H9 (cell line): ENCODE data around the gene CMTM7. TPM values are rescaled to one million over a fixed set of nuclear protein-coding genes. Genes with fewer than 3 reads are reported as not detected.

Experiments
- DNase-seq: peaks from one replicate; pipeline ENCODE4 v3.0.0-alpha.2; 2017
- H2AFZ ChIP-seq: one replicate; pipeline ENCODE4 v1.6.1; 2013; ENCODE audit warnings: mild to moderate bottlenecking, low read length, control low read depth, moderate library complexity
- H2AK5ac ChIP-seq: 2 replicates; pipeline ENCODE4 v1.6.1; 2013; ENCODE audit warnings: low read length, control low read depth, mixed read lengths; ENCODE audit not compliant: insufficient read length
- H2BK120ac ChIP-seq: one replicate; pipeline ENCODE4 v1.6.1; 2013; ENCODE audit warnings: low read depth, mild to moderate bottlenecking, low read length, control low read depth, inconsistent platforms; ENCODE audit not compliant: poor library complexity, severe bottlenecking
- H2BK12ac ChIP-seq: 2 replicates; pipeline ENCODE4 v1.6.1; 2013; ENCODE audit warnings: low read length, control low read depth, mixed read lengths, low read depth; ENCODE audit not compliant: insufficient read length
- H2BK15ac ChIP-seq: 2 replicates; pipeline ENCODE4 v1.6.1; 2013; ENCODE audit warnings: low read depth, low read length, control low read depth
- H2BK20ac ChIP-seq: one replicate; pipeline ENCODE4 v1.6.1; 2013; ENCODE audit warnings: low read depth, mild to moderate bottlenecking, low read length, control low read depth, inconsistent platforms; ENCODE audit not compliant: poor library complexity, severe bottlenecking
- H2BK5ac ChIP-seq: 2 replicates; pipeline ENCODE4 v1.6.1; 2013; ENCODE audit warnings: low read length, control low read depth, mixed read lengths; ENCODE audit not compliant: insufficient read length
- H3K14ac ChIP-seq: 2 replicates; pipeline ENCODE4 v1.6.1; 2013; ENCODE audit warnings: low read length, control low read depth; ENCODE audit not compliant: insufficient read depth
- H3K18ac ChIP-seq: 2 replicates; pipeline ENCODE4 v1.6.1; 2013; ENCODE audit warnings: low read depth, mild to moderate bottlenecking, mixed read lengths, low read length, control low read depth; ENCODE audit not compliant: insufficient read length
- H3K23ac ChIP-seq: 2 replicates; pipeline ENCODE4 v1.6.1; 2013; ENCODE audit warnings: low read length, control low read depth, mixed read lengths, low read depth; ENCODE audit not compliant: insufficient read length
- H3K23me2 ChIP-seq: 2 replicates; pipeline ENCODE4 v1.6.1; 2013; ENCODE audit warnings: low read depth, mild to moderate bottlenecking, mixed read lengths, low read length, control low read depth; ENCODE audit not compliant: insufficient read length, poor library complexity, severe bottlenecking
- H3K27ac ChIP-seq: 2 replicates; pipeline ENCODE4 v1.5.1; 2013; ENCODE audit warnings: low read length, control low read depth, mixed read lengths, low read depth; ENCODE audit not compliant: insufficient read length
- H3K27me3 ChIP-seq: 2 replicates; pipeline ENCODE4 v1.6.1; 2013; ENCODE audit warnings: low read length, control low read depth, inconsistent platforms; ENCODE audit not compliant: insufficient read depth
- H3K4ac ChIP-seq: 2 replicates; pipeline ENCODE4 v1.6.1; 2013; ENCODE audit warnings: low read depth, mild to moderate bottlenecking, control low read depth, inconsistent platforms, low read length, moderate library complexity
- H3K4me1 ChIP-seq: 2 replicates; pipeline ENCODE4 v1.6.1; 2013; ENCODE audit warnings: low read length, control low read depth, inconsistent platforms; ENCODE audit not compliant: insufficient read depth
- H3K4me2 ChIP-seq: 2 replicates; pipeline ENCODE4 v1.6.1; 2013; ENCODE audit warnings: low read length, control low read depth, mixed read lengths; ENCODE audit not compliant: insufficient read length, insufficient read depth
- H3K56ac ChIP-seq: 2 replicates; pipeline ENCODE4 v1.6.1; 2013; ENCODE audit warnings: low read depth, mild to moderate bottlenecking, mixed read lengths, low read length, control low read depth; ENCODE audit not compliant: insufficient read length
- H3K79me1 ChIP-seq: 2 replicates; pipeline ENCODE4 v1.6.1; 2013; ENCODE audit warnings: low read depth, mild to moderate bottlenecking, moderate library complexity, low read length, control low read depth, inconsistent platforms; ENCODE audit not compliant: insufficient read depth, poor library complexity, severe bottlenecking
- H3K79me2 ChIP-seq: 2 replicates; pipeline ENCODE4 v1.6.1; 2013; ENCODE audit warnings: low read length, control low read depth, inconsistent platforms; ENCODE audit not compliant: insufficient read depth
- H3K9ac ChIP-seq: 2 replicates; pipeline ENCODE4 v1.6.1; 2013; ENCODE audit warnings: low read length, control low read depth, mixed read lengths; ENCODE audit not compliant: insufficient read length; ENCODE audit errors: extremely low read depth
- H3K9me3 ChIP-seq: one replicate; pipeline ENCODE4 v1.6.1; 2013; ENCODE audit warnings: low read depth, low read length, inconsistent platforms; ENCODE audit not compliant: control insufficient read depth
- H3T11ph ChIP-seq: one replicate; pipeline ENCODE4 v1.6.1; 2013; ENCODE audit warnings: mild to moderate bottlenecking, low read length, control low read depth, inconsistent platforms
- H4K20me1 ChIP-seq: one replicate; pipeline ENCODE4 v1.6.1; 2013; ENCODE audit not compliant: control insufficient read depth, insufficient read length, insufficient read depth
- H4K5ac ChIP-seq: 2 replicates; pipeline ENCODE4 v1.6.1; 2013; ENCODE audit warnings: low read depth, mild to moderate bottlenecking, mixed read lengths, low read length, control low read depth; ENCODE audit not compliant: insufficient read length
- H4K8ac ChIP-seq: replicated peaks from 2 replicates; pipeline ENCODE4 v1.6.1; 2013; ENCODE audit warnings: low read length, control low read depth, mixed read lengths, low read depth; ENCODE audit not compliant: insufficient read length
- H4K91ac ChIP-seq: 2 replicates; pipeline ENCODE4 v1.6.1; 2013; ENCODE audit warnings: low read depth, mild to moderate bottlenecking, moderate library complexity, mixed read lengths, low read length, control low read depth; ENCODE audit not compliant: insufficient read length
- H3K27ac Mint-ChIP-seq, 3 experiments: 2 replicates in 2 of 3; 3 replicates in 1 of 3; pipeline ENCODE4 v1.8.0; 2020 to 2021; ENCODE audit warnings: mixed read lengths in 3 of 3, mild to moderate bottlenecking in 1 of 3, moderate library complexity in 1 of 3
- H3K27me3 Mint-ChIP-seq: 2 replicates; pipeline ENCODE4 v1.8.0; 2021; ENCODE audit warnings: low read depth, mild to moderate bottlenecking, moderate library complexity, mixed read lengths
- H3K36me3 Mint-ChIP-seq, 3 experiments: 2 replicates in 2 of 3; 3 replicates in 1 of 3; pipeline ENCODE4 v1.8.0; 2020 to 2021; ENCODE audit warnings: low read depth in 3 of 3, mixed read lengths in 3 of 3; ENCODE audit not compliant: insufficient read depth in 1 of 3
- H3K4me1 Mint-ChIP-seq, 2 experiments: 2 replicates each; pipeline ENCODE4 v1.8.0; 2020; ENCODE audit warnings: mixed read lengths in 2 of 2
- H3K4me3 Mint-ChIP-seq, 2 experiments: 2 replicates in 1 of 2; 3 replicates in 1 of 2; pipeline ENCODE4 v1.8.0; 2020 to 2021; ENCODE audit warnings: mild to moderate bottlenecking in 2 of 2, mixed read lengths in 2 of 2, moderate library complexity in 1 of 2
- H3K9me3 Mint-ChIP-seq, 2 experiments: 2 replicates in 1 of 2; 3 replicates in 1 of 2; pipeline ENCODE4 v1.8.0; 2020; ENCODE audit warnings: mild to moderate bottlenecking in 2 of 2, mixed read lengths in 2 of 2, moderate library complexity in 1 of 2
- WGBS: extraction: QIAGEN DNeasy Blood & Tissue Kit; methylation state at CpG from one replicate; pipeline ENCODE4 v1.1.7; 2013; ENCODE audit warnings: missing lambda C conversion rate, low lambda C conversion rate, mixed read lengths; ENCODE audit not compliant: insufficient read length; ENCODE audit errors: extremely low coverage; 5-methylcytosine and 5-hydroxymethylcytosine counted together
- total RNA-seq: library from RNA; stranded (reverse); gene quantifications from 2 replicates; pipeline ENCODE4 v1.2.1, GENCODE V29; 2021
- TF ChIP-seq, protein P1 (sequence below): fragments of 200-600 bp; sonication (generic); conservative IDR thresholded peaks from 3 replicates; pipeline ENCODE4 v1.8.0; 2021; ENCODE audit warnings: antibody characterized with exemption, mild to moderate bottlenecking

The CMTM7 gene
- total RNA-seq, 1 experiment from 2014 or later = 23.9 TPM

DNA sequence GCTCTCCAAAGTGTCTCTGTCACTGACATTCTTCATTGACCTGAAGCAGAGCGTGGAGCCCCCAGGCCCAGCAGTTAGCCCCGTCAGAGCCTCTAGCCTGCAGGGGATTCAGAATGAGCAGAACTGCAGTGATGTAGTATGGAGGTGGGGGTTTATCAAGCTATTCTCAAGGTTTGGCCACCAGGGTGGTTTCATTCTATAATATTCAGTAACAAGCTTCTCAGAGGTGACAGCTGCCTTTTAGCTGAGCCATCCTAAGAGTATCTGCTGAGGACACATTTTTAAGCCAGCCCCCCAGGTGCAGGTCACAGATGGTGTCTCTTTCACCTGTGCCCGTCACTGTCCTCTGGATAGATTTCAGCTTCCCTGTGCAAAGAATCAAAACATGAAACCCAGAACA lies 31.9 kb downstream of the CMTM7 start:
- Histone ChIP-seq H3K9me3 (no peaks in the 10 kb centered on the region), H3K27me3 (no peaks in the 10 kb centered on the region), H3K4me2 (no peak overlapping the region), H3K14ac (no peak overlapping the region), H2AFZ (no peak overlapping the region), H3K27ac (no peak overlapping the region), H3K56ac (no peak overlapping the region), H4K91ac (no peak overlapping the region), H3K79me2 (no peaks in the 10 kb centered on the region), H4K20me1 (no peaks in the 10 kb centered on the region), H3K23ac (no peak overlapping the region), H2BK12ac (no peak overlapping the region), H3K9ac (no peak overlapping the region), H4K5ac (no peak overlapping the region), H3K4ac (no peak overlapping the region), H4K8ac (no peak overlapping the region), H2AK5ac (no peak overlapping the region), H2BK5ac (no peak overlapping the region), H3T11ph (no peak overlapping the region), H2BK20ac (no peak overlapping the region), H2BK120ac (no peak overlapping the region), H3K79me1 (no peaks in the 10 kb centered on the region), H3K18ac (no peak overlapping the region), H3K23me2 (no peaks in the 10 kb centered on the region), H2BK15ac (no peak overlapping the region), H3K4me1 (peaks cover 5% of the 10 kb centered on the region; the same call in 1 of the 2 replicates)
- Mint-ChIP-seq H3K9me3 (peaks cover 12% of the 10 kb centered on the region in 2 experiments), H3K4me1 (peaks cover 32 to 38% of the 10 kb centered on the region in 2 experiments), H3K27me3 (no peaks in the 10 kb centered on the region; the same call in 1 of the 2 replicates), H3K4me3 (no peak overlapping the region), H3K27ac (no peak overlapping the region; a peak in 1 of 7 replicates), H3K36me3 (peaks cover 9 to 15% (median 9%) of the 10 kb centered on the region in 3 experiments)
- DNase-seq = no peak
- TF ChIP-seq, protein P1, sequence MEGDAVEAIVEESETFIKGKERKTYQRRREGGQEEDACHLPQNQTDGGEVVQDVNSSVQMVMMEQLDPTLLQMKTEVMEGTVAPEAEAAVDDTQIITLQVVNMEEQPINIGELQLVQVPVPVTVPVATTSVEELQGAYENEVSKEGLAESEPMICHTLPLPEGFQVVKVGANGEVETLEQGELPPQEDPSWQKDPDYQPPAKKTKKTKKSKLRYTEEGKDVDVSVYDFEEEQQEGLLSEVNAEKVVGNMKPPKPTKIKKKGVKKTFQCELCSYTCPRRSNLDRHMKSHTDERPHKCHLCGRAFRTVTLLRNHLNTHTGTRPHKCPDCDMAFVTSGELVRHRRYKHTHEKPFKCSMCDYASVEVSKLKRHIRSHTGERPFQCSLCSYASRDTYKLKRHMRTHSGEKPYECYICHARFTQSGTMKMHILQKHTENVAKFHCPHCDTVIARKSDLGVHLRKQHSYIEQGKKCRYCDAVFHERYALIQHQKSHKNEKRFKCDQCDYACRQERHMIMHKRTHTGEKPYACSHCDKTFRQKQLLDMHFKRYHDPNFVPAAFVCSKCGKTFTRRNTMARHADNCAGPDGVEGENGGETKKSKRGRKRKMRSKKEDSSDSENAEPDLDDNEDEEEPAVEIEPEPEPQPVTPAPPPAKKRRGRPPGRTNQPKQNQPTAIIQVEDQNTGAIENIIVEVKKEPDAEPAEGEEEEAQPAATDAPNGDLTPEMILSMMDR = no peak
- no CpG with 5 or more reads among the region's 3 CpGs for WGBS
